Activated naive CD4-positive, alpha-beta T cell treated with anti-CD3 and anti-CD28 coated beads for 36 hours (primary cell): ENCODE data around the gene HYI. TPM values are rescaled to one million over a fixed set of nuclear protein-coding genes. Genes with fewer than 3 reads are reported as not detected.
"Not testable (repeated sequence)": the region's sequence is repeated elsewhere in the genome, so short reads cannot be mapped to it uniquely, and the experiment has no call there.

Experiments used
- CTCF ChIA-PET: fragments of 350-600 bp; sonication (Branson Sonifier 250); formaldehyde crosslinking; loops from one replicate; lab custom pipeline; 2021; ENCODE audit warnings: antibody characterized with exemption; lab: Charles Lee
- DNase-seq: peaks from one replicate; pipeline ENCODE4 v3.0.0-alpha.2; 2020
- H3K27ac Mint-ChIP-seq: one replicate; pipeline ENCODE4 v1.8.0; 2021; ENCODE audit warnings: mild to moderate bottlenecking, mixed read lengths
- H3K27me3 Mint-ChIP-seq: one replicate; pipeline ENCODE4 v1.8.0; 2021; ENCODE audit warnings: low read depth, mixed read lengths
- H3K36me3 Mint-ChIP-seq: one replicate; pipeline ENCODE4 v1.8.0; 2021; ENCODE audit warnings: low read depth, mixed read lengths
- H3K4me1 Mint-ChIP-seq: one replicate; pipeline ENCODE4 v1.8.0; 2021; ENCODE audit warnings: low read depth, mixed read lengths
- H3K4me3 Mint-ChIP-seq: one replicate; pipeline ENCODE4 v1.8.0; 2021; ENCODE audit warnings: mild to moderate bottlenecking, moderate library complexity, mixed read lengths
- H3K9me3 Mint-ChIP-seq: one replicate; pipeline ENCODE4 v1.8.0; 2021; ENCODE audit warnings: mixed read lengths
- intact Hi-C: fragments of 100-400 bp; cut with micrococcal nuclease; formaldehyde crosslinking; loops from one replicate; pipeline ENCODE4 v1.15.1; 2023
- microRNA-seq: library from miRNA; unstranded; fragments of <30 nt; microRNA quantifications from one replicate; pipeline ENCODE4 v1.2.0, GENCODE V29; 2022; ENCODE audit warnings: borderline microRNAs expressed, borderline replicate concordance
- total RNA-seq, 2 experiments: library from RNA; stranded (reverse); gene quantifications; one replicate each; pipeline ENCODE4 v1.2.3, GENCODE V29; 2021

HYI gene
- total RNA-seq, 2 experiments from 2014 or later = 9.1 to 9.2 TPM

- H3K27ac Mint-ChIP-seq = no peak overlapping the region
- H3K27me3 Mint-ChIP-seq = no peaks in the 10 kb centered on the region
- peaks cover 3% of the 10 kb centered on the region for H3K36me3 Mint-ChIP-seq
- intact Hi-C loops = loop anchor here (2.0 to 10.0 kb wide), 2 partner anchors 341 to 501 kb away; no protein-coding TSS in a partner anchor
- no peak overlapping the region for H3K4me3 Mint-ChIP-seq
- CTCF ChIA-PET = interaction anchor here (1.6 to 5.1 kb wide), 3 partner anchors 16 to 1263 kb away, joined by 3 to 35 read pairs (median 6); no protein-coding TSS in a partner anchor
- no peaks in the 10 kb centered on the region for H3K9me3 Mint-ChIP-seq
- DNase-seq = no peak
- no peaks in the 10 kb centered on the region for H3K4me1 Mint-ChIP-seq
Measured at GRCh38 chr1:43415901-43416300, 37.8 kb downstream of the HYI start.

GRCh38 chr1:43414634-43415223 is 39.0 kb downstream of the HYI start:
- no peak overlapping the region for H3K27ac Mint-ChIP-seq
- no peaks in the 10 kb centered on the region for H3K9me3 Mint-ChIP-seq

GRCh38 chr1:43413426-43413825 is 40.3 kb downstream of the HYI start:
- H3K36me3 Mint-ChIP-seq = peaks cover 13% of the 10 kb centered on the region
- intact Hi-C loops = loop anchor here (10.0 kb wide), 1 partner anchor 339 kb away; no protein-coding TSS in a partner anchor
- not testable (repeated sequence) for H3K9me3 Mint-ChIP-seq, H3K4me3 Mint-ChIP-seq, H3K4me1 Mint-ChIP-seq, DNase-seq, H3K27ac Mint-ChIP-seq, H3K27me3 Mint-ChIP-seq
- CTCF ChIA-PET = interaction anchor here (1.6 to 5.1 kb wide), 2 partner anchors 15 to 187 kb away, joined by 3 to 35 read pairs; no protein-coding TSS in a partner anchor

More at GRCh38 chr1:43414634-43415223, 39.0 kb downstream of the HYI start:
- Mint-ChIP-seq H3K4me1 (no peaks in the 10 kb centered on the region), H3K27me3 (no peaks in the 10 kb centered on the region), H3K36me3 (peaks cover 5% of the 10 kb centered on the region), H3K4me3 (no peak overlapping the region)
- peak; percentile 73 for DNase-seq
- intact Hi-C loops = loop anchor here (1.0 to 10.0 kb wide), 3 partner anchors 187 to 500 kb away; no protein-coding TSS in a partner anchor
- CTCF ChIA-PET = interaction anchor here (0.5 to 5.1 kb wide), 22 partner anchors 9 to 1265 kb away, joined by 3 to 35 read pairs (median 4); partner anchors contain the start of gene CDC20

GRCh38 chr1:43410571-43410970 is 43.2 kb downstream of the HYI start:
- Mint-ChIP-seq H3K4me3 (no peak overlapping the region), H3K36me3 (peaks cover 21% of the 10 kb centered on the region), H3K9me3 (no peaks in the 10 kb centered on the region), H3K27me3 (no peaks in the 10 kb centered on the region), H3K27ac (no peak overlapping the region), H3K4me1 (no peaks in the 10 kb centered on the region)
- no peak for DNase-seq
- CTCF ChIA-PET = interaction anchor here (0.6 kb wide), 1 partner anchor 240 kb away, joined by 3 read pairs; no protein-coding TSS in a partner anchor
- intact Hi-C loops = loop anchor here (10.0 kb wide), 1 partner anchor 336 kb away; no protein-coding TSS in a partner anchor

- H3K4me1 Mint-ChIP-seq = no peaks in the 10 kb centered on the region
- no peak for DNase-seq
- intact Hi-C loops = no loop called here
- H3K9me3 Mint-ChIP-seq = no peaks in the 10 kb centered on the region
- no peaks in the 10 kb centered on the region for H3K27me3 Mint-ChIP-seq
- CTCF ChIA-PET = interaction anchor here (1.1 kb wide), 1 partner anchor 9 kb away, joined by 3 read pairs; no protein-coding TSS in a partner anchor
- H3K36me3 Mint-ChIP-seq = peaks cover 29% of the 10 kb centered on the region
- H3K4me3 Mint-ChIP-seq = no peak overlapping the region
- H3K27ac Mint-ChIP-seq = no peak overlapping the region
Measured at GRCh38 chr1:43405876-43406234, 47.9 kb downstream of the HYI start.

GRCh38 chr1:43405219-43405875 is 48.4 kb downstream of the HYI start:
- peaks cover 29% of the 10 kb centered on the region for H3K36me3 Mint-ChIP-seq
- H3K27ac Mint-ChIP-seq = no peak overlapping the region
- H3K27me3 Mint-ChIP-seq = no peaks in the 10 kb centered on the region
- H3K4me1 Mint-ChIP-seq = no peaks in the 10 kb centered on the region
- H3K4me3 Mint-ChIP-seq = no peak overlapping the region
- DNase-seq = no peak
- intact Hi-C loops = no loop called here
- H3K9me3 Mint-ChIP-seq = no peaks in the 10 kb centered on the region
- CTCF ChIA-PET = no interaction called here

- Mint-ChIP-seq H3K27ac (no peak overlapping the region), H3K36me3 (peaks cover 25% of the 10 kb centered on the region), H3K4me3 (no peak overlapping the region), H3K4me1 (no peaks in the 10 kb centered on the region), H3K27me3 (no peaks in the 10 kb centered on the region), H3K9me3 (no peaks in the 10 kb centered on the region)
- DNase-seq = no peak
- CTCF ChIA-PET = no interaction called here
- intact Hi-C loops = no loop called here
Measured at GRCh38 chr1:43404353-43404752, 49.4 kb downstream of the HYI start.

- H3K4me1 Mint-ChIP-seq = no peaks in the 10 kb centered on the region
- no peaks in the 10 kb centered on the region for H3K9me3 Mint-ChIP-seq
- no peak for DNase-seq
- CTCF ChIA-PET = no interaction called here
- H3K27ac Mint-ChIP-seq = no peak overlapping the region
- intact Hi-C loops = no loop called here
- H3K36me3 Mint-ChIP-seq = peaks cover 19% of the 10 kb centered on the region
- no peak overlapping the region for H3K4me3 Mint-ChIP-seq
- H3K27me3 Mint-ChIP-seq = no peaks in the 10 kb centered on the region
Measured at GRCh38 chr1:43402089-43402865, 51.5 kb downstream of the HYI start.

Small RNA genes lying within 50 kb of the gene (microRNA-seq; reads per million reads assigned to microRNA genes)
- gene MIR6735 = 2.7 reads per million

Other genes with a start within 250 kb of the HYI start
- gene TMEM125, start 183.9 kb downstream of the HYI start, total RNA-seq = under 1 TPM in 1 of 2 experiments, not detected in 1; 0.21 TPM
- gene C1orf210, start 168.3 kb downstream of the HYI start, total RNA-seq = not detected
- not detected for gene TIE1, start 152.9 kb downstream of the HYI start, total RNA-seq
- not detected for gene MPL, start 116.1 kb downstream of the HYI start, total RNA-seq
- gene CDC20, start 95.0 kb downstream of the HYI start, total RNA-seq = 100 to 1,000 TPM; 179 to 194 TPM
- gene ELOVL1, start 85.9 kb downstream of the HYI start, total RNA-seq = 10 to 100 TPM; 42.8 to 44.2 TPM
- gene MED8, start 64.1 kb downstream of the HYI start, total RNA-seq = 10 to 100 TPM; 45.8 to 45.9 TPM
- gene SZT2, start 64.0 kb downstream of the HYI start, total RNA-seq = 10 to 100 TPM; 26.6 to 28.2 TPM
- gene PTPRF, start 77.0 kb upstream of the HYI start, total RNA-seq = 1 to 10 TPM; 1.0 to 2.3 TPM
- gene KDM4A, start 196.2 kb upstream of the HYI start, total RNA-seq = 10 to 100 TPM; 41.5 to 42.0 TPM